ENCODE measurements around the gene GPLD1.

GPLD1 gene

GRCh38 chr6:24497254-24497970 lies 8.0 kb upstream of the GPLD1 start:
- no peak for TF ChIP-seq CTCF (IDR thresholded peaks at IDR 0.05; ENCODE audit: control insufficient read depth, extremely low read depth, insufficient read depth)
- H3K4me3 ChIP-seq (ENCODE audit: low read depth, low read length): no peak overlapping the region
- no peak for DNase-seq (ENCODE audit: low read depth)

GRCh38 chr6:24494821-24495795 lies 5.7 kb upstream of the GPLD1 start, which contains the start of gene ALDH5A1:
Gene ALDH5A1 (plus strand): TSS chr6:24494969. CDS start chr6:24494997, 28 bp downstream.
- peak; percentile 47 for TF ChIP-seq CTCF (IDR thresholded peaks at IDR 0.05; ENCODE audit: control insufficient read depth, extremely low read depth, insufficient read depth)
- peak within 1 kb of the TSS; percentile 45 for H3K4me3 ChIP-seq (ENCODE audit: low read depth, low read length)
- no peak for DNase-seq (ENCODE audit: low read depth)

- H3K4me3 ChIP-seq (ENCODE audit: low read depth, low read length): peak overlapping the region; percentile 45
- DNase-seq (ENCODE audit: low read depth): no peak
- no peak for TF ChIP-seq CTCF (IDR thresholded peaks at IDR 0.05; ENCODE audit: control insufficient read depth, extremely low read depth, insufficient read depth)
Measured at GRCh38 chr6:24493945-24494820, 4.8 kb upstream of the GPLD1 start.

GRCh38 chr6:24492475-24492874 lies 3.1 kb upstream of the GPLD1 start:
- H3K4me3 ChIP-seq (ENCODE audit: low read depth, low read length): no peak overlapping the region
- TF ChIP-seq CTCF (IDR thresholded peaks at IDR 0.05; ENCODE audit: control insufficient read depth, extremely low read depth, insufficient read depth): 0 out of 2 replicates have a peak, but pooled peaks have one; percentile 13
- DNase-seq (ENCODE audit: low read depth): no peak

GRCh38 chr6:24490948-24491347 lies 1.6 kb upstream of the GPLD1 start:
- no peak for DNase-seq (ENCODE audit: low read depth)
- H3K4me3 ChIP-seq (ENCODE audit: low read depth, low read length): no peak overlapping the region
- TF ChIP-seq CTCF (IDR thresholded peaks at IDR 0.05; ENCODE audit: control insufficient read depth, extremely low read depth, insufficient read depth): no peak

GRCh38 chr6:24489881-24490280 lies 503 bp upstream of the GPLD1 start:
- TF ChIP-seq CTCF (IDR thresholded peaks at IDR 0.05; ENCODE audit: control insufficient read depth, extremely low read depth, insufficient read depth): no peak
- DNase-seq (ENCODE audit: low read depth): peak; percentile 62
- H3K4me3 ChIP-seq (ENCODE audit: low read depth, low read length): no peak overlapping the region
